Measurements from ENCODE around the gene RNLS.

RNLS gene

GRCh38 chr10:88245974-88246511 lies 337.1 kb downstream of the RNLS start:
- DNase-seq = no peak

- DNase-seq = no peak
These were observed 338.1 kb downstream of the RNLS start for GRCh38 chr10:88244781-88245625.

GRCh38 chr10:88243836-88244730 lies 339.0 kb downstream of the RNLS start:
- no peak for DNase-seq

GRCh38 chr10:88243202-88243744 lies 339.8 kb downstream of the RNLS start:
- no peak for DNase-seq

GRCh38 chr10:88241501-88241900 lies 341.6 kb downstream of the RNLS start:
- no peak for DNase-seq

GRCh38 chr10:88239212-88239611 lies 343.9 kb downstream of the RNLS start:
- DNase-seq = no peak

- no peak for DNase-seq
These were observed 344.6 kb downstream of the RNLS start for GRCh38 chr10:88238615-88238914.

GRCh38 chr10:88237896-88238614 lies 345.1 kb downstream of the RNLS start:
- no peak for DNase-seq

GRCh38 chr10:88236121-88236743 lies 346.9 kb downstream of the RNLS start:
- no peak for DNase-seq

GRCh38 chr10:88234297-88234696 lies 348.8 kb downstream of the RNLS start:
- no peak for DNase-seq

- DNase-seq = no peak
These were observed 349.2 kb downstream of the RNLS start for GRCh38 chr10:88233870-88234269.

- DNase-seq = no peak
These were observed 350.1 kb downstream of the RNLS start for GRCh38 chr10:88232983-88233543.

GRCh38 chr10:88232029-88232895 lies 350.9 kb downstream of the RNLS start:
- DNase-seq = no peak

GRCh38 chr10:88230251-88230650 lies 352.9 kb downstream of the RNLS start:
- no peak for DNase-seq

- DNase-seq = no peak
These were observed 355.0 kb downstream of the RNLS start for GRCh38 chr10:88228130-88228529.

- no peak for DNase-seq
These were observed 355.6 kb downstream of the RNLS start for GRCh38 chr10:88227342-88228018.

- no peak for DNase-seq
These were observed 356.2 kb downstream of the RNLS start for GRCh38 chr10:88226891-88227290.

- DNase-seq = no peak
These were observed 357.0 kb downstream of the RNLS start for GRCh38 chr10:88226071-88226659.
